ENCODE measurements around the gene ARNT2. TPM values are rescaled to one million over a fixed set of nuclear protein-coding genes. Genes with fewer than 3 reads are reported as not detected.

ARNT2 gene
- total RNA-seq, 4 donors from 2014 or later: 0.26 to 22.9 (median 7.0) TPM

- TF ChIP-seq POLR2A (IDR thresholded peaks at IDR 0.05) (no peak), CTCF (IDR thresholded peaks at IDR 0.05) (no peak)
- Histone ChIP-seq H3K27ac (no peak overlapping the region), H3K4me1 (peaks cover 0 to 3% of the 10 kb centered on the region in 2 donors), H3K4me3 (no peak overlapping the region), H3K9me3 (no peaks in the 10 kb centered on the region), H3K27me3 (no peaks in the 10 kb centered on the region), H3K36me3 (no peaks in the 10 kb centered on the region)
- intact Hi-C loops (cut with DNase I; ENCODE audit: low total_unique reads): no loop called here
- no peak for DNase-seq
Observed at GRCh38 chr15:80399508-80399907, 4.7 kb upstream of the ARNT2 start.

- Histone ChIP-seq H3K36me3 (no peaks in the 10 kb centered on the region), H3K9me3 (no peaks in the 10 kb centered on the region), H3K27me3 (no peaks in the 10 kb centered on the region), H3K4me1 (peaks cover 0 to 3% of the 10 kb centered on the region in 2 donors), H3K27ac (no peak overlapping the region), H3K4me3 (no peak overlapping the region)
- no peak for TF ChIP-seq POLR2A (IDR thresholded peaks at IDR 0.05)
- TF ChIP-seq CTCF (IDR thresholded peaks at IDR 0.05): no peak
- intact Hi-C loops (cut with DNase I; ENCODE audit: low total_unique reads): no loop called here
- DNase-seq: no peak
Observed at GRCh38 chr15:80401456-80401855, 2.7 kb upstream of the ARNT2 start.

GRCh38 chr15:80402339-80402738 lies 1.8 kb upstream of the ARNT2 start:
- Histone ChIP-seq H3K4me1 (peaks cover 0 to 3% of the 10 kb centered on the region in 2 donors), H3K9me3 (no peaks in the 10 kb centered on the region), H3K4me3 (no peak overlapping the region), H3K36me3 (no peaks in the 10 kb centered on the region), H3K27me3 (no peaks in the 10 kb centered on the region), H3K27ac (no peak overlapping the region)
- no peak for DNase-seq
- TF ChIP-seq POLR2A (IDR thresholded peaks at IDR 0.05): no peak
- TF ChIP-seq CTCF (IDR thresholded peaks at IDR 0.05): no peak
- intact Hi-C loops (cut with DNase I; ENCODE audit: low total_unique reads): no loop called here

- peak in 1 of 2 donors; percentile 20 for DNase-seq
- Histone ChIP-seq H3K9me3 (no peaks in the 10 kb centered on the region), H3K4me1 (peaks cover 0 to 3% of the 10 kb centered on the region in 2 donors), H3K4me3 (peak overlapping the region; percentile 25 to 52), H3K27ac (peak overlapping the region; percentile 2 to 13), H3K36me3 (no peaks in the 10 kb centered on the region), H3K27me3 (no peaks in the 10 kb centered on the region)
- TF ChIP-seq CTCF (IDR thresholded peaks at IDR 0.05): no peak
- no peak for TF ChIP-seq POLR2A (IDR thresholded peaks at IDR 0.05)
- intact Hi-C loops (cut with DNase I; ENCODE audit: low total_unique reads): no loop called here
Observed at GRCh38 chr15:80403712-80404056, 498 bp upstream of the ARNT2 start.

GRCh38 chr15:80404761-80405553 lies 775 bp downstream of the ARNT2 start:
- Histone ChIP-seq H3K36me3 (no peaks in the 10 kb centered on the region), H3K27me3 (no peaks in the 10 kb centered on the region), H3K4me1 (peaks cover 0 to 3% of the 10 kb centered on the region in 2 donors), H3K27ac (peak overlapping the region; percentile 2 to 13), H3K4me3 (peak overlapping the region; percentile 25 to 52), H3K9me3 (no peaks in the 10 kb centered on the region)
- intact Hi-C loops (cut with DNase I; ENCODE audit: low total_unique reads): no loop called here
- DNase-seq: peak in 1 of 2 donors; percentile 30
- TF ChIP-seq POLR2A (IDR thresholded peaks at IDR 0.05) (no peak), CTCF (IDR thresholded peaks at IDR 0.05) (no peak)
